GM12801 (cell line): ENCODE data around the gene GHRHR.

Experiments
- TF ChIP-seq, protein P1 (sequence below): IDR thresholded peaks from one replicate; pipeline ENCODE4 v1.5.1; 2011; ENCODE audit warnings: control low read depth; ENCODE audit not compliant: insufficient read length; ENCODE audit errors: extremely low read depth

The GHRHR gene

DNA sequence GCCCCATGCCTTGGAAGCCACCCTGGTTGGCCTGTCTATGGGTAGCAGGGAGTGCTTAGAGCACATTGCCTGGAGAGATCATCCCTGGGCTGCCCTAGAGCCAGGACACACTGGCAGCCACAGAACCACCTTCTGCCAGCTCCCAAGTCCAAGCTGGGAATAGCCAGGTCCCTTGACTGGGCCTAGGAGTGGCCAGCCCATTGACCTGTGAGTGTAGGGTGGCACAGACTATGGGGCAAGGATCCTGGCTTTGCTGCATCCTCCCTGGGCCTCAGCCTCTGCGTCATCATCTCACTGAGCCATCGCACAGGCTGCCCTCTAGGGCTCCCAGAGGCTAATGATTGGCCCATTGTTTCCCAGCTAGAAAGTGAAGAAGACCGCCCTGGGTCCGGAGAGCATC, 45.1 kb upstream of the GHRHR start:
- TF ChIP-seq, protein P1, sequence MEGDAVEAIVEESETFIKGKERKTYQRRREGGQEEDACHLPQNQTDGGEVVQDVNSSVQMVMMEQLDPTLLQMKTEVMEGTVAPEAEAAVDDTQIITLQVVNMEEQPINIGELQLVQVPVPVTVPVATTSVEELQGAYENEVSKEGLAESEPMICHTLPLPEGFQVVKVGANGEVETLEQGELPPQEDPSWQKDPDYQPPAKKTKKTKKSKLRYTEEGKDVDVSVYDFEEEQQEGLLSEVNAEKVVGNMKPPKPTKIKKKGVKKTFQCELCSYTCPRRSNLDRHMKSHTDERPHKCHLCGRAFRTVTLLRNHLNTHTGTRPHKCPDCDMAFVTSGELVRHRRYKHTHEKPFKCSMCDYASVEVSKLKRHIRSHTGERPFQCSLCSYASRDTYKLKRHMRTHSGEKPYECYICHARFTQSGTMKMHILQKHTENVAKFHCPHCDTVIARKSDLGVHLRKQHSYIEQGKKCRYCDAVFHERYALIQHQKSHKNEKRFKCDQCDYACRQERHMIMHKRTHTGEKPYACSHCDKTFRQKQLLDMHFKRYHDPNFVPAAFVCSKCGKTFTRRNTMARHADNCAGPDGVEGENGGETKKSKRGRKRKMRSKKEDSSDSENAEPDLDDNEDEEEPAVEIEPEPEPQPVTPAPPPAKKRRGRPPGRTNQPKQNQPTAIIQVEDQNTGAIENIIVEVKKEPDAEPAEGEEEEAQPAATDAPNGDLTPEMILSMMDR, result no peak

DNA sequence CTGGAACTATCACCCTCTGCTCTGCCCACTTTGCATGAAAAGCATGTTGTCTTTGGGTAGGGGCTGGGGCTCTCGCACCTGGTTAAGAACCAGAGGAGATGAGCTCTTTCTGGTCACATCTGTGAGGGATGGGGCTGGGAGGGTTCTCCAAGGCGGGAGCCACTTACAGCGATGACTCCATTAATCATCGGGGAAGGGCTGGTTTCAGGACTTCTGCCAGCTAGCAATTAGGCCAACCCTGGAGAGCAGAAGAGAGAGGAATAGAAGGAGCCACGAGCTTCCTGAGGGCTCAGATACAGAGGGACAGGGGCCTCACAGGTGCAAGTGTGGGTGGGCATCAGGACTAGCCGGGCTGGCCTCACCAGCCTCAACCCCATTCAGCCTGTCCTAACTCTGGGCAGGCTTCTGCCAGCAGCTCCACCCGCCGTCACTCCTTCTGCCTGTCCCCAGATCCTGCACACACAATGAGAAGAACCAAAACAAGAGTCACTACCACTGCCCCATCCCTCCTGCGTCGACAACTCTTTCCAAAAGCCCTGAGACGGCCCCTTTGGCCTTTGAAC, 43.7 kb upstream of the GHRHR start:
- TF ChIP-seq, protein P1, result no peak

DNA sequence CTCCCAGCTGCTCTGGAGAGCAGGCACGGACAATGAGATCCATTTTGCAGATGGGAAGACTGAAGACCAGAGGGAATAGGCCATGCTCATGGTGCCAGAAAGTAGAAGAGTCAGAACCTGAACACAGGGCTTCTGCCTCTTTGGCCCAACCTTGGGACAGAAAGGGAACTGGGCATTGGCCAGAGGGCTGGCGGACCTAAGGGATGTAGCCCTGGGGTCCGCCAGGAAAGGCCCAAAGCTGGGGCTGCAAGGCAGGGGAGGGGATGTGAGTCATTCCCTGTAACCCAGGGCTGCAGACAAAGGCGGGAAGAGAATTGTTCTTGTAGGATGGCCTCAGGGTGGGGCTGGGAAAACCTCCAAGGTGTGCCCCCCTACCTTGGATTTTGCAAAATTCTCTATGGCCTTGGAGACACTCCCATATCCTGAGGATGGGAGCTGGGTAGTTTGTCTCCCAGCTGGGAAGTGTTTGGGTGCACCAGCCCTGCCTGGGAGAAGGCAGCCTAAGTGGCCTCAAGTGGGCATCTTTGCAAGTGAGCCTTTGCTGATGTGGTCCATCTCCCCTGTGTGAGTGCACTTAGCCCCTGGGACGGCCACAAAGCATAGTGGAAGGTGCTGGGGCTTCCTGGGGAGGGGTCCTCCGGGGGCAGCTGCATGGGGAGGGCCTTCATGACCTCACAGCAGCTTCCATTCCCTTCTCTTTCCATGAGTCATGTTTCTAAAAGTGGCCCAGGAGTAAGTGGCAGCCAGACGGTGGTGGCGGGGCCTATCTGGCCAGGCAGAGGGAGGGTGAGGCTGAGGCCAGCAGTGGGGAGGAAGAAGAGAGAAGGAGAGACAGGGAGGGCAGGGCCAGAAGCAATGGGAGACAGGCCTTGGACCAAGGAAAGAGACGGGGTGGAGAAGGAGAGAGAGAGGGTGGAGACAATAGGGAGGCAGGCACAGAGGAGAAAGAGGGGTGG, 42.9 kb upstream of the GHRHR start:
- TF ChIP-seq, protein P1, result no peak

DNA sequence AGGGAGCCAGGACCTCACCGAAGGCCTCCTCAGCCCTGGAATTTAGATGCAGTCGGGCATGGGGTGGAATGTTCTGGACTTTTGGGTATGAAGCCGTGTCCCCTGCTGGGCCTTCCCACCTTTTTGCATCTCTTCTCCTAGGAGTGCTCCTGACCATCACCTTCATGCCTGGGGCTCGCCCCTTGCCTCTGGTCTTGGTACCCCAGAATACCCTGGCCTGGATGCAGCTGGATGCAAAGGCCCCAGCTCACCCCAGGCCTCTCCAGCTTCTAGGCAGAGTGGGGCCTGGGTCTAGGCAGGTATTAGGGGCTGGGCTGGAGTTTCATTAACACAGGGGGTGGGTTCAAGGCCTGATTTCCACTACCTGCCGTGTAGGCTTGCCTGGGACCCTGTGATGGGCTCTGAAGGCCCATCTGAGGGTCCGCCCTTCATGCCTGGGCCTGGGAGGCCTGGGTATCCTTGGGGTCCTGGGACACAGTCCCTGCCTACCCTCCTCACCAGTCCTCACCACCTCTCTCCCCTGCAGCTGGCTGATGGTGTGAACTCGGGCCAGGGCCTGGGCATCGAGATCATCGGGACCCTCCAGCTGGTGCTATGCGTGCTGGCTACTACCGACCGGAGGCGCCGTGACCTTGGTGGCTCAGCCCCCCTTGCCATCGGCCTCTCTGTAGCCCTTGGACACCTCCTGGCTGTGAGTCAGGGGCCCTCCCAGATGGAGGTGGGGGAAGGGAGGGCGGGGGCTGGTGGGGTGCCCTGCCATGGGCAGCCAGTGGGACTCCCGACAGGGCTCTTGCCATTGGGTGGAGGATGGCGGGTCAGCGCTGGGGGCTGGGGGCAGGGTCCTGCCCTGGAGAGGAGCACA, 42.0 kb upstream of the GHRHR start:
- TF ChIP-seq, protein P1, result no peak

DNA sequence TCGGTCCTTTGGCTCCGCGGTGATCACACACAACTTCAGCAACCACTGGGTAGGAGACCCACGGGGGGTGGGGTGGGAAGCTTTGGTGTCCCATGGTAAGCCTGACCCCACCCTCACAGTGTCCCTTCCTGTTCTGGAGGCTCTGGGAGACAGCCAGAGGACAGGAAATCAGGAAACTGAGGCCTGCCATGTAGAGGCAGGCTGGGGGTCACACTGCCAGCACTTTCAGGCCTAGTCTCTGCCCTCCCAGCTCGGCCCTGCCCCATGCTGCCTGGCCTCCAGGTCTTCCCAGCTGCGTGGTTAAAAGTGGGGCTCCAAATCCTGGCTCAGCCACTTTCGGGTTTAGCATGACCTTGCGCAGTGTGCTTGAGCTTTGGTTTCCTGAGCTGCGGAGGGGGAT, 41.2 kb upstream of the GHRHR start:
- TF ChIP-seq, protein P1, result no peak

DNA sequence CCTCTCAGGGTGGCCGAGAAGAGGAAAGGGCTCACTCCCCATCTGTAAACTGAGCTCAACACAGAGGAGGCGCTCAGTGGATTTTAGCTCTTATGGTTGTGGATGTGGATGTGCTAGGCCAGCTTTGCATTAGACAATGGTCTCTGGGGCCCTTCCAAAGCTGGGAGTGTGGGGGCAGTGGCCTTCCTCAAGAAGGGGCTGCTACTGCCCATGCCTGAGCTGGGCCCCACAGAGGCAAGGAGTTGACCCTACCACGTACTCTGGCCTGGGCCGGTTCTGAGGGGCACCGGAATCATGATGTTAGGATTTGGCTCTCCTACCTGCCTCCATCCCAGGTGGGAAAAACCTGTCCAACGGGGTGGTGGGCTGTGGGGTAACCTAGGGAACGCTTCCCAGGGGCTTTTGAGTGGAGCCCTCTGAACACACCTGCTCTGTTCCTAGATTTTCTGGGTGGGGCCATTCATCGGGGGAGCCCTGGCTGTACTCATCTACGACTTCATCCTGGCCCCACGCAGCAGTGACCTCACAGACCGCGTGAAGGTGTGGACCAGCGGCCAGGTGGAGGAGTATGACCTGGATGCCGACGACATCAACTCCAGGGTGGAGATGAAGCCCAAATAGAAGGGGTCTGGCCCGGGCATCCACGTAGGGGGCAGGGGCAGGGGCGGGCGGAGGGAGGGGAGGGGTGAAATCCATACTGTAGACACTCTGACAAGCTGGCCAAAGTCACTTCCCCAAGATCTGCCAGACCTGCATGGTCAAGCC, 40.6 kb upstream of the GHRHR start:
- TF ChIP-seq, protein P1, result no peak
